GM19328 (cell line): Measurements from ENCODE around the gene NDUFAF8.

ENCODE experiments used
- ATAC-seq: cut with Tn5 transposase; IDR thresholded peaks from one replicate; pipeline ENCODE4 v1.9.1; 2021; ENCODE audit warnings: mild to moderate bottlenecking, moderate library complexity; ENCODE audit not compliant: unreplicated experiment

The NDUFAF8 gene

GRCh38 chr17:81238815-81239713 is at the start of gene NDUFAF8, which contains the start of gene TEPSIN:
NDUFAF8 (plus strand) TSS chr17:81239318; CDS start chr17:81239364, 46 bp downstream.
TEPSIN (minus strand) TSS chr17:81239055; CDS start chr17:81239033, 22 bp downstream.
- peak; percentile 94 for ATAC-seq

- ATAC-seq, result no peak
Measured at GRCh38 chr17:81189670-81190530, 49.2 kb upstream of the NDUFAF8 start.

GRCh38 chr17:81190591-81190990 is 48.5 kb upstream of the NDUFAF8 start:
- ATAC-seq, result no peak

- no peak for ATAC-seq
Measured at GRCh38 chr17:81191116-81191515, 48.0 kb upstream of the NDUFAF8 start.

GRCh38 chr17:81191646-81192045 is 47.5 kb upstream of the NDUFAF8 start:
- no peak for ATAC-seq

GRCh38 chr17:81192386-81193050 is 46.6 kb upstream of the NDUFAF8 start:
- no peak for ATAC-seq

- ATAC-seq, result no peak
Measured at GRCh38 chr17:81193051-81193410, 46.1 kb upstream of the NDUFAF8 start.

- no peak for ATAC-seq
Measured at GRCh38 chr17:81193470-81194224, 45.5 kb upstream of the NDUFAF8 start.

GRCh38 chr17:81194225-81194760 is 44.8 kb upstream of the NDUFAF8 start:
- no peak for ATAC-seq

- no peak for ATAC-seq
Measured at GRCh38 chr17:81194941-81195901, 43.9 kb upstream of the NDUFAF8 start.

GRCh38 chr17:81195941-81196495 is 43.1 kb upstream of the NDUFAF8 start:
- ATAC-seq, result no peak

- ATAC-seq, result no peak
Measured at GRCh38 chr17:81196505-81197408, 42.4 kb upstream of the NDUFAF8 start.

GRCh38 chr17:81197409-81197795 is 41.7 kb upstream of the NDUFAF8 start:
- ATAC-seq, result no peak

- ATAC-seq, result no peak
Measured at GRCh38 chr17:81197831-81198490, 41.2 kb upstream of the NDUFAF8 start.

- no peak for ATAC-seq
Measured at GRCh38 chr17:81198826-81199481, 40.2 kb upstream of the NDUFAF8 start.

GRCh38 chr17:81199482-81199830 is 39.7 kb upstream of the NDUFAF8 start:
- ATAC-seq, result no peak

- ATAC-seq, result no peak
Measured at GRCh38 chr17:81200201-81200600, 38.9 kb upstream of the NDUFAF8 start.
